HG03439 (cell line): ENCODE results near the gene MIPEP.
"Not testable (repeated sequence)": the region's sequence is repeated elsewhere in the genome, so short reads cannot be mapped to it uniquely, and the experiment has no call there.

ENCODE experiments used
- ATAC-seq: cut with Tn5 transposase; IDR thresholded peaks from one replicate; pipeline ENCODE4 v1.9.1; 2021; ENCODE audit warnings: mild to moderate bottlenecking, moderate library complexity; ENCODE audit not compliant: unreplicated experiment

The MIPEP gene

GRCh38 chr13:23751195-23751594 is 138.0 kb downstream of the MIPEP start:
- ATAC-seq, result peak; percentile 52

GRCh38 chr13:23750383-23751121 is 138.6 kb downstream of the MIPEP start:
- ATAC-seq, result no peak

DNA sequence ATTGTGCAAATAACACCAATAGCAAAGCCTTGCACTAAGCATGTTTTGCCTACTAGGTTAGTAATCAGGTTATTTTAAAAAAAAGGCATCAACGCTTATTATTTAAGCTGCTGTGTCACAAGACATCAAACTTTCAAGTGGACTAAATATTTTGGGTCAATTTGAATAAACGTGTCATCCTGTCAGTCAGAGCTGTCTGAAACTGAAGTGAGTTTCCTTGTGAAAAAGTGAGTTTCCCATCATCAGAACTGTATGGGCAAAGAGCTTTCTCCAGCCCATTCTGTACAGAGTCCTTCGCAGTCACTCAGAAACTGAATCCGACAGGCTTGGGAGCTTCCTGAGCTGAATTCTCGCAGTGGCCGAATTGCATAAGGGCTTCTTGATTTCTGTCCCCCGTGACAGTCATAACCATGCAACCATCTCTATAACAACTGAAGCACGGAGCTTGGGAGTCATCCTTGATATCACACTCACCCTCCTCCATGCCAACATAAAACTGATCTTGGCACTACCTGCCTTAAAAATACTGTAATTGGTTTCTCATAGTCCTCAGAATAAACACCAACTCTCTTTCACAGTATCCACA is 139.8 kb downstream of the MIPEP start:
- ATAC-seq, result no peak

GRCh38 chr13:23748109-23748990 is 140.8 kb downstream of the MIPEP start:
- ATAC-seq, result no peak

DNA sequence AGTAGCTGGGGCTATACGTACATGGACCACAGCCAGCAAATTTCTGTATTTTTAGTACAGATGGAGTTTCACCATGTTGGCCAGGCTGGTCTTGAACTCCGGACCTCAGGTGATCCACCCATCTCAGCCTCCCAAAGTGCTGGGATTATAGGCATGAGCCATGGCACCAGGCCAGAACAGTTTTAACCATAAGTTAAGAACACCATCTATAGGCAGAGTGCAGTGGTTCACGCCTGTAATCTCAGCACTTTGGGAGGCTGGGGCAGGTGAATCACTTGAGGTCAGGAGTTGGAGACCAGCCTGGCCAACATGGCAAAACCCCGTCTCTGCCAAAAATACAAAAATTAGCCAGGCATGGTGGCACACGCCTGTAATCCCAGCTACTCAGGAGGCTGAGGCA is 143.1 kb downstream of the MIPEP start:
- ATAC-seq, result not testable (repeated sequence)

DNA sequence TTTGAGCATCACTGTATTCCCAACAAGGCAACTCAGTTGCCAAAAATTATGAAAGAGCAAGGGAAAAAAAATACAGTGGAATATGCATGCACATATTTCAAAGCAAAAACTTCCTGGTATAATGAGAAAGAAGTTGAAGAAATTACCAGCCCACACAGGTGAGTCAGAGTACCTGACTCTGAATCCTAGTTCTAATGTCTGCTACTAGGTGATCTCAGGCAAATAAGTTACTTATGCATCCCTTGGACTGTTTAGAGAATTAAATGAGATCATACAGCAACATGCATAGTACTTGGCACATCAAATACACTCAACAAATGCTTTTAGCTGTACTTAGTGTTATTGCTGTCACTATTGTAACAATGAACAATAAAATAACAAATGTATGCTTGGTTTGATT is 144.9 kb downstream of the MIPEP start:
- no peak for ATAC-seq

DNA sequence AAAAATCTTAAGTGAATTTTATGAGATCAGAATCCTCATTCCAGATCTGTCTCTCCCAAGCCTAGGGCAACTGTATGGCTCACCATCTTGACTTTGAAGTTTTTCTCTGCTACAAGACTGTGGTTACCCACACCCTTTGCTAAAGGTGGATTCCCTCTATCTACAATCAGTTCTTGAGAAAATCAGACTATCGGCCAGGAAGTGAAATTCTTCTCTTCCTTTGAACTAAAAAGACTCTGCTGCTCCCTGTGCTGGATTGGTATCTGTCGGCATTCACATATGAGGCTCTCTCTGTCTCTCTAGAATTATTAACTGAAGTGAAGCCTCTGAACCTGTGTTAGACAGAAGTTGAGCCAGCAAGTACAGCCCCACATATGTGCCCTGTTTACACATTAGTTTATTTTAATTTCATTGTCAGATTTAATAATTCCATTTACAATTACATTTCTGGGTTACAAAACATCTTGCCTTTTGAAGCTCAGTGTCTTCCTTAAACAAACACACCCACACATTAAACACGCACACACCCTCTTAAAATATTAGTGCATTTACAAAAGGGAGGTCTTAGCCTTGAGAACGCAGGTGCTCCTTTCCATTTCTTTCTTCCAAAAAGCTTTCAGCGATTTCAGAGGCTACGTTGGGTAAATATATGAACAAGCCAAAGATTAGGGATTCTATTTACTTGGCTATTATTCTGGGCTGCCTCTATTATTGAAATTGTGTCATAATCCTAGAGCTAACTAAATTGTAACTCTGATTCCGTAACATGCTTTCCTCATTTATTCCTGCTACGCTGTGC is 145.7 kb downstream of the MIPEP start:
- ATAC-seq, result no peak

- no peak for ATAC-seq
These were observed 147.2 kb downstream of the MIPEP start for GRCh38 chr13:23741879-23742510.

GRCh38 chr13:23740002-23740401 is 149.2 kb downstream of the MIPEP start:
- no peak for ATAC-seq

- ATAC-seq, result no peak
These were observed 149.6 kb downstream of the MIPEP start for GRCh38 chr13:23739596-23739995.

DNA sequence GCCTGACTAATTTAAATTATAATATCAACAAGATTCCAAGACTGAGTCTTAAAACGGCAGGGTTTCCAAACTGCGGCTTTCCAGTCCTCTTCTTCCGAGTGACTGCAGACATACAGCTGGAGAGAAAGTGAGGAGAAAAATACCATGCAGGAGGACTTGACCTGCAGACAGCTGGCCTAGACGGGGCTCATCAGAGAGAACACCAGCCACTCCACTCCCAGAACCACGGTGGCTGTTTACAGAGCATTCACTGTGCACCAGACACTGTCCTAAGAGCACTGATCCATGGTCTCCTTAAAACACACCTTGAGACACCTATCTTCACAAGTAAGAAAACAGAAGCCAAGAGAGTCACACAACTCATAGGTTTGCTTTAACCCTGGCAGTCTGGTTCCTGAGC is 152.7 kb downstream of the MIPEP start:
- no peak for ATAC-seq

DNA sequence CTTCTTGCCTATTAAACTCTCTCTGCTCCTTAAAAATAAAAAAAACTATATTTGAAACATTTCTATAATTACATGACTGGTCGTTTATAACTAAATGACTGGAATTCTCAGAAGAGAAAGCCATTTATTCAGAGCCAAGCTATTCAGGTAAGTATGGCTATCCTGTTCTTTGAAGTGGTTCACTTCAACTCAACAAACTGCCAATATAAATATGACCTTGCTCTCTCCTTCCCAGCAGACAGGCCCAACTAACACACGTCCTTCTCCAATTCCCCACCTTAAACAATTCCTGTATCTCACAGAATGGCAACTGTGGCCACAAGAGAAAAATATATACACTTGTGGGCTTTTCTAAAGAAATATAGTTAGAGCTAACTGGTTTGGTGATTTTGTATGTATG is 153.9 kb downstream of the MIPEP start:
- no peak for ATAC-seq

DNA sequence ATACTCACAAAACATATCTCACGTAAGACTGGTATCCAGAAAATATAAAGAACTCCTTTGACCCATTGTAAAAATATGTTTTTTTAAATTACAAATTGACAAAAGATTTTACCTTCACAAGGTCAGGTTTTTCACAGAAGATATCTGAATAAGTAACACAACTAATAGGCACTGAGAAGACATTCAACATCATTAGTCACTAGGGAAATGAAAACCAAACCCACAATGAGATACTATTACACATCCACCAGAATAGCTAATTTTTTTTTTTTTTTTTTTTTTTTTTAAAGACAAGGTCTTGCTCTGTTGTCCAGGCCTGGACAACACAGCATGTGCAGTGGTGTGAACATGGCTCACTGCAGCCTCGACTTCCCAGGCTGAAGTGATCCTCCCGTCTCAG is 157.5 kb downstream of the MIPEP start:
- ATAC-seq, result no peak

- no peak for ATAC-seq
These were observed 158.9 kb downstream of the MIPEP start for GRCh38 chr13:23730251-23730650.

GRCh38 chr13:23729531-23729930 is 159.7 kb downstream of the MIPEP start:
- no peak for ATAC-seq

GRCh38 chr13:23728807-23729206 is 160.4 kb downstream of the MIPEP start:
- no peak for ATAC-seq

DNA sequence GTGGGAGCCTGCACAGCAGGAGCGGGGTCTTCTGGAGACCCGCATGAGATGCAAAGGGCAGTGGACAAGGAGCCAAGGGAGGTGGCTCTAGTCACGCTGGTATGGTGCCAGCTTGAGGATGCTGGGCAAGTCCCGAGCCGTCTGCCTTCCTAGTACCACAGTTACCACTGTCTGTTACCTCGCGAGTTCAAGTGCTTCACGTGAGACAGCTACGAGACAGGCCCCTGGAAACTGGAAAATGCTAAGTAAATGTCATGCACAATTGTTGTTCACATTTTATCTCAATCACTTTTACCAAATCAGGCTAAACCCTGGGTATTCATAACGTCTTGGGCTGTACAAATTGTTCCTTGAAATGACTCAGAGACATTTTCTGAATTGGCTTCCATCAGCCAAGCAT is 163.3 kb downstream of the MIPEP start:
- no peak for ATAC-seq

DNA sequence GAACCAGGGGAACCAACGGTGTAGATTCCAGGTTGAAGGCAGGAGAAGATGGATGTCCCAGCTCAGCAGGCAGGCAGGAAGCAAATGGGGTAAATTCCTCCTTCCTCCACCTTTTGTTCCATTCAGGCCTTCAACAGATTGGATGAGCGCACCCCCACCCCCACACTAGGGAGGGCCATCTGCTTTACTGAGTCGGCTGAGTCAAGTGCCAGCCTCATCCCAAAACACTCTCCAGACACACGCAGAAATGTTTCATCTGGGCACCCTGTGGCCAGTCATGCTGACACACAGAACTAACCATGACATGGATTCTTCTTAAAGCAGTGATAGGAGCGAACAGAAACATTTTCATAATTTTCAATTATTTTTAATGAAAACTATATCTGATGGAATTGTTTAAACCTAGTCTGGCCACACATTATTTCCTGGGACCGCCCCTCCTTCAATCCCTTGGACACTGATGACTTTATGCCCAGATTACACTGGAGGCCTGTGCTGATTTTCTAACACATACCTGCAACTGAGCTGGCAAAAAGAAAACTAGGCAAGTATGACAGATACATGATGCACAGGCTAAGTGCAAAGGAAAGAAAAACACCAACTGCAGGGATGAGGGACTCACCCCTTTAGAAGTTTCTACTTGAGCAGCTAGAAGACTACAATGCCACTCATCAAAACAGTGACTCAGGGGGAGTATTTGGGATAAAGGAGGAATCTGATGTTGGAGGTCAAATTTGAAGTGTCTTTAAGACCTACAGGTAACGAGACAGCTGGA is 164.8 kb downstream of the MIPEP start:
- ATAC-seq, result no peak

GRCh38 chr13:23723471-23723870 is 165.7 kb downstream of the MIPEP start:
- no peak for ATAC-seq
